A549 (cell line): ENCODE data around the gene MAB21L3. TPM values are rescaled to one million over a fixed set of nuclear protein-coding genes. Genes with fewer than 3 reads are reported as not detected.

Experiments used
- ATAC-seq, 2 experiments: fragments of 200-7000 bp in 1 of 2; fragments of >200 bp in 1 of 2; cut with Nextera tagmentation in 1 of 2; cut with Tn5 transposase in 1 of 2; 3 replicates each; pipeline versions ENCODE4 v1.8.0 to v1.9.1; 2018 to 2020; ENCODE audit warnings: mild to moderate bottlenecking in 1 of 2, moderate library complexity in 1 of 2
- CTCF ChIA-PET: fragments of 300-600 bp; sonication (Branson Sonifier 250); formaldehyde crosslinking; extraction: SDS; loops from one replicate; lab custom pipeline; 2021; ENCODE audit warnings: antibody characterized with exemption, inconsistent platforms; lab: Yijun Ruan, JAX
- POLR2A ChIA-PET: fragments of 350-600 bp; formaldehyde crosslinking; extraction: SDS; loops from one replicate; lab custom pipeline; 2021; ENCODE audit warnings: antibody characterized with exemption, inconsistent platforms; lab: Yijun Ruan, JAX
- DNase-seq, 2 experiments: peaks; one replicate each; pipeline versions ENCODE4 v3.0.0 to v3.0.0-alpha.2; 2011 to 2016; ENCODE audit warnings: low read depth in 1 of 2, low spot score in 1 of 2
- FAIRE-seq: peaks from 2 replicates; lab custom pipeline; 2011; peaks lifted over from hg19 to GRCh38; lab: Jason Lieb, UNC
- H3K27ac ChIP-seq, 2 experiments: fragments of >200 bp; sonication (Bioruptor Twin); formaldehyde crosslinking; 3 replicates each; pipeline ENCODE4 v1.5.1; 2016 to 2017
- H3K4me1 ChIP-seq: fragments of >200 bp; sonication (Bioruptor Twin); formaldehyde crosslinking; 3 replicates; pipeline ENCODE4 v1.6.1; 2016
- H3K4me2 ChIP-seq: fragments of >200 bp; sonication (Bioruptor Twin); formaldehyde crosslinking; 3 replicates; pipeline ENCODE4 v1.6.1; 2016
- H3K4me3 ChIP-seq: fragments of >200 bp; sonication (Bioruptor Twin); formaldehyde crosslinking; 3 replicates; pipeline ENCODE4 v1.5.1; 2016
- H3K9me3 ChIP-seq: fragments of >200 bp; sonication (Bioruptor Twin); formaldehyde crosslinking; 3 replicates; pipeline ENCODE4 v1.6.1; 2016
- CHD4 ChIP-seq: fragments of 200-600 bp; sonication (generic); IDR thresholded peaks from 2 replicates; pipeline ENCODE4 v1.6.1; 2016; ENCODE audit warnings: antibody characterized with exemption, mild to moderate bottlenecking, borderline replicate concordance
- EHMT2 ChIP-seq: fragments of 200-600 bp; sonication (generic); IDR thresholded peaks from 2 replicates; pipeline ENCODE4 v1.6.1; 2016; ENCODE audit warnings: antibody characterized with exemption, low read depth, mild to moderate bottlenecking, moderate library complexity
- ELK1 ChIP-seq: fragments of 150-350 bp; IDR thresholded peaks from 2 replicates; pipeline ENCODE4 v1.6.1; 2014; ENCODE audit warnings: low read depth, mild to moderate bottlenecking, low read length
- EP300 ChIP-seq, 2 experiments: fragments of >200 bp; sonication (Bioruptor Twin); formaldehyde crosslinking; IDR thresholded peaks; 2 replicates in 1 of 2; 3 replicates in 1 of 2; pipeline ENCODE4 v1.6.1; 2016 to 2017
- HOXA7 ChIP-seq: fragments of 250-450 bp; sonication (Bioruptor Pico); IDR thresholded peaks from 2 replicates; pipeline ENCODE4 v1.5.0; 2020; ENCODE audit warnings: mild to moderate bottlenecking, moderate library complexity
- JUN ChIP-seq, 2 experiments: fragments of >200 bp; sonication (Bioruptor Twin); formaldehyde crosslinking; IDR thresholded peaks; 2 replicates in 1 of 2; 3 replicates in 1 of 2; pipeline ENCODE4 v1.6.1; 2016 to 2017
- KDM1A ChIP-seq: fragments of 200-600 bp; sonication (generic); IDR thresholded peaks from 2 replicates; pipeline ENCODE4 v1.6.1; 2016; ENCODE audit warnings: low read depth, mild to moderate bottlenecking
- KDM5A ChIP-seq: fragments of 200-600 bp; sonication (generic); IDR thresholded peaks from 2 replicates; pipeline ENCODE4 v1.6.1; 2016; ENCODE audit warnings: antibody characterized with exemption, mild to moderate bottlenecking
- PHF8 ChIP-seq: fragments of 200-600 bp; sonication (generic); IDR thresholded peaks from 2 replicates; pipeline ENCODE4 v1.6.1; 2016; ENCODE audit warnings: low read depth, mild to moderate bottlenecking, antibody characterized with exemption, moderate library complexity, borderline replicate concordance
- POLR2A ChIP-seq: IDR thresholded peaks from 2 replicates; pipeline ENCODE4 v1.6.1; 2012; ENCODE audit warnings: mild to moderate bottlenecking, low read length
- POLR2AphosphoS2 ChIP-seq: conservative IDR thresholded peaks from 2 replicates; pipeline ENCODE4 v1.6.1; 2012; ENCODE audit warnings: low read length, improper control_type of control experiment, inconsistent platforms
- RFX5 ChIP-seq: fragments of 450-650 bp; IDR thresholded peaks from 2 replicates; pipeline ENCODE4 v1.7.1; 2014; ENCODE audit warnings: antibody characterized with exemption, mild to moderate bottlenecking, moderate library complexity
- RNF2 ChIP-seq: fragments of 200-600 bp; sonication (generic); IDR thresholded peaks from 2 replicates; pipeline ENCODE4 v1.6.1; 2016; ENCODE audit warnings: low read depth, mild to moderate bottlenecking, antibody characterized with exemption, moderate library complexity, borderline replicate concordance
- USF2 ChIP-seq: fragments of 450-650 bp; IDR thresholded peaks from 2 replicates; pipeline ENCODE4 v1.6.1; 2014; ENCODE audit warnings: antibody characterized with exemption
- ZFP36 ChIP-seq: fragments of 450-650 bp; IDR thresholded peaks from 2 replicates; pipeline ENCODE4 v1.6.1; 2014; ENCODE audit warnings: borderline replicate concordance; ENCODE audit not compliant: partially characterized antibody
- WGBS: methylation state at CpG from one replicate; pipeline ENCODE4 v1.1.6; 2017; ENCODE audit errors: missing lambda C conversion rate; 5-methylcytosine and 5-hydroxymethylcytosine counted together
- polyA plus RNA-seq, 4 experiments: library from polyadenylated mRNA; depleted of rRNA in 3 of 4; stranded (reverse); fragments of >200 nt; fragmentation: RNase III in 1 of 4; extraction: RNeasy Plus Mini Kit Qiagen cat#74134 plus additional on column Dnase treatment in 1 of 4; gene quantifications; 2 replicates in 3 of 4; 3 replicates in 1 of 4; pipeline ENCODE4 v1.2.3, GENCODE V29; 2011 to 2017
- TF ChIP-seq, protein P1 (sequence below): fragments of 200-600 bp; sonication (generic); IDR thresholded peaks from 2 replicates; pipeline ENCODE4 v1.6.1; 2016; ENCODE audit warnings: antibody characterized with exemption, mild to moderate bottlenecking, moderate library complexity
- TF ChIP-seq, protein P2 (sequence below): IDR thresholded peaks from 2 replicates; pipeline ENCODE4 v1.6.1; 2012; ENCODE audit warnings: low read depth, borderline replicate concordance
- TF ChIP-seq, protein P3 (sequence below): fragments of 250-450 bp; sonication (Bioruptor Pico); IDR thresholded peaks from 2 replicates; pipeline ENCODE4 v1.5.0; 2020; ENCODE audit warnings: low read depth, mild to moderate bottlenecking, moderate library complexity
- TF ChIP-seq, protein P4 (sequence below): fragments of >200 bp; sonication (Bioruptor Twin); formaldehyde crosslinking; IDR thresholded peaks from 3 replicates; pipeline ENCODE4 v1.5.1; 2016

The MAB21L3 gene
- polyA plus RNA-seq, 2 of the 4 experiments (the other 2 are of a cell fraction) = 0.03 to 0.09 TPM

DNA sequence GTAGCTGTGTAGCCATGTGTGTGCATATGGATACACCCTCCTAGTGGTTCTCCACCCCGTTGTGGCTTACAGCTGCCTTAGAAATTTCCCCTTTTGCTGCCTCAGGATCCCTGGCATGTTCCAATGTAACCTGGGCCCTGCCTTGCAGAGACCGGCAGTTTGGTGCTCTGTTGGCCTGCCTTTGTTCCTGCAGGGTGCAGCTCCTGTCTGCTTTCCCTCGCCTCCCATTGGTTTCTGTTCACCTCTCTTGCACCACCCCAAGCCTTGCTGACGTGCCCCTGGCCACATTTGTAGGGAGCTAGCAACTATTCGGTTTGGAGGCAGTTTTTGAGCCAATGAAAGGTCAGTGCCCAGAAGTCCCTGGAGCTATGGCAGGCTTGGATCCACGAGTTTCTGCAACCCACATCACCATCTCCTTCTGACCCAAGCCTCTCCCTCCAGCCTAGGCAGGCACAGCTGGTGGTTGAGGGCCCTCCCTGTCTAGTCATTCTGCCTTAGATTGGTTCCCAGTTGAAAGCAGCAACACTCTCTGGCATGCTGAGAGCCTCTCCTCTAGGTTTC is 54.9 kb downstream of the MAB21L3 start:
- Histone ChIP-seq H3K4me2 (no peak overlapping the region), H3K4me1 (no peaks in the 10 kb centered on the region), H3K27ac (no peak overlapping the region)
- CTCF ChIA-PET = interaction anchor here (0.8 to 2.4 kb wide), 10 partner anchors 9 to 333 kb away, joined by 3 to 13 read pairs (median 4); no protein-coding TSS in a partner anchor
- TF ChIP-seq CHD4 = no peak
- TF ChIP-seq EP300 (IDR thresholded peaks at IDR 0.05) = no peak
- TF ChIP-seq, protein P1, sequence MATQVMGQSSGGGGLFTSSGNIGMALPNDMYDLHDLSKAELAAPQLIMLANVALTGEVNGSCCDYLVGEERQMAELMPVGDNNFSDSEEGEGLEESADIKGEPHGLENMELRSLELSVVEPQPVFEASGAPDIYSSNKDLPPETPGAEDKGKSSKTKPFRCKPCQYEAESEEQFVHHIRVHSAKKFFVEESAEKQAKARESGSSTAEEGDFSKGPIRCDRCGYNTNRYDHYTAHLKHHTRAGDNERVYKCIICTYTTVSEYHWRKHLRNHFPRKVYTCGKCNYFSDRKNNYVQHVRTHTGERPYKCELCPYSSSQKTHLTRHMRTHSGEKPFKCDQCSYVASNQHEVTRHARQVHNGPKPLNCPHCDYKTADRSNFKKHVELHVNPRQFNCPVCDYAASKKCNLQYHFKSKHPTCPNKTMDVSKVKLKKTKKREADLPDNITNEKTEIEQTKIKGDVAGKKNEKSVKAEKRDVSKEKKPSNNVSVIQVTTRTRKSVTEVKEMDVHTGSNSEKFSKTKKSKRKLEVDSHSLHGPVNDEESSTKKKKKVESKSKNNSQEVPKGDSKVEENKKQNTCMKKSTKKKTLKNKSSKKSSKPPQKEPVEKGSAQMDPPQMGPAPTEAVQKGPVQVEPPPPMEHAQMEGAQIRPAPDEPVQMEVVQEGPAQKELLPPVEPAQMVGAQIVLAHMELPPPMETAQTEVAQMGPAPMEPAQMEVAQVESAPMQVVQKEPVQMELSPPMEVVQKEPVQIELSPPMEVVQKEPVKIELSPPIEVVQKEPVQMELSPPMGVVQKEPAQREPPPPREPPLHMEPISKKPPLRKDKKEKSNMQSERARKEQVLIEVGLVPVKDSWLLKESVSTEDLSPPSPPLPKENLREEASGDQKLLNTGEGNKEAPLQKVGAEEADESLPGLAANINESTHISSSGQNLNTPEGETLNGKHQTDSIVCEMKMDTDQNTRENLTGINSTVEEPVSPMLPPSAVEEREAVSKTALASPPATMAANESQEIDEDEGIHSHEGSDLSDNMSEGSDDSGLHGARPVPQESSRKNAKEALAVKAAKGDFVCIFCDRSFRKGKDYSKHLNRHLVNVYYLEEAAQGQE = no peak
- TF ChIP-seq RFX5 = no peak
- no peak for TF ChIP-seq KDM5A
- TF ChIP-seq ELK1 = no peak
- TF ChIP-seq EHMT2 = no peak
- TF ChIP-seq POLR2A = no peak
- no peak for TF ChIP-seq PHF8
- TF ChIP-seq, protein P2, sequence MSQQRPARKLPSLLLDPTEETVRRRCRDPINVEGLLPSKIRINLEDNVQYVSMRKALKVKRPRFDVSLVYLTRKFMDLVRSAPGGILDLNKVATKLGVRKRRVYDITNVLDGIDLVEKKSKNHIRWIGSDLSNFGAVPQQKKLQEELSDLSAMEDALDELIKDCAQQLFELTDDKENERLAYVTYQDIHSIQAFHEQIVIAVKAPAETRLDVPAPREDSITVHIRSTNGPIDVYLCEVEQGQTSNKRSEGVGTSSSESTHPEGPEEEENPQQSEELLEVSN = no peak
- TF ChIP-seq, protein P3, sequence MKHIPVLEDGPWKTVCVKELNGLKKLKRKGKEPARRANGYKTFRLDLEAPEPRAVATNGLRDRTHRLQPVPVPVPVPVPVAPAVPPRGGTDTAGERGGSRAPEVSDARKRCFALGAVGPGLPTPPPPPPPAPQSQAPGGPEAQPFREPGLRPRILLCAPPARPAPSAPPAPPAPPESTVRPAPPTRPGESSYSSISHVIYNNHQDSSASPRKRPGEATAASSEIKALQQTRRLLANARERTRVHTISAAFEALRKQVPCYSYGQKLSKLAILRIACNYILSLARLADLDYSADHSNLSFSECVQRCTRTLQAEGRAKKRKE (CRISPR knock-in tag) = no peak
- no peak for TF ChIP-seq HOXA7
- TF ChIP-seq, protein P4, sequence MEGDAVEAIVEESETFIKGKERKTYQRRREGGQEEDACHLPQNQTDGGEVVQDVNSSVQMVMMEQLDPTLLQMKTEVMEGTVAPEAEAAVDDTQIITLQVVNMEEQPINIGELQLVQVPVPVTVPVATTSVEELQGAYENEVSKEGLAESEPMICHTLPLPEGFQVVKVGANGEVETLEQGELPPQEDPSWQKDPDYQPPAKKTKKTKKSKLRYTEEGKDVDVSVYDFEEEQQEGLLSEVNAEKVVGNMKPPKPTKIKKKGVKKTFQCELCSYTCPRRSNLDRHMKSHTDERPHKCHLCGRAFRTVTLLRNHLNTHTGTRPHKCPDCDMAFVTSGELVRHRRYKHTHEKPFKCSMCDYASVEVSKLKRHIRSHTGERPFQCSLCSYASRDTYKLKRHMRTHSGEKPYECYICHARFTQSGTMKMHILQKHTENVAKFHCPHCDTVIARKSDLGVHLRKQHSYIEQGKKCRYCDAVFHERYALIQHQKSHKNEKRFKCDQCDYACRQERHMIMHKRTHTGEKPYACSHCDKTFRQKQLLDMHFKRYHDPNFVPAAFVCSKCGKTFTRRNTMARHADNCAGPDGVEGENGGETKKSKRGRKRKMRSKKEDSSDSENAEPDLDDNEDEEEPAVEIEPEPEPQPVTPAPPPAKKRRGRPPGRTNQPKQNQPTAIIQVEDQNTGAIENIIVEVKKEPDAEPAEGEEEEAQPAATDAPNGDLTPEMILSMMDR = no peak
- no peak for TF ChIP-seq JUN (IDR thresholded peaks at IDR 0.05)
- TF ChIP-seq POLR2AphosphoS2 = no peak
- no peak for TF ChIP-seq ZFP36
- no peak for TF ChIP-seq USF2
- TF ChIP-seq RNF2 = no peak
- no peak for TF ChIP-seq KDM1A
- TF ChIP-seq, all 56 proteins: peak for 0
- Histone ChIP-seq H3K9me3 (no peaks in the 10 kb centered on the region), H3K4me3 (no peak overlapping the region)
- no peak for FAIRE-seq
- WGBS = 41% methylated on average over 5 of the region's 6 CpGs
- POLR2A ChIA-PET = no interaction called here
- DNase-seq = no peak
- ATAC-seq = no peak
